ENCODE results near the gene SRRM3. TPM values are rescaled to one million over a fixed set of nuclear protein-coding genes. Genes with fewer than 3 reads are reported as not detected.
"Not testable (repeated sequence)": the region's sequence is repeated elsewhere in the genome, so short reads cannot be mapped to it uniquely, and the experiment has no call there.

The SRRM3 gene
- total RNA-seq, 1 donor from 2014 or later, result 6.1 TPM

DNA sequence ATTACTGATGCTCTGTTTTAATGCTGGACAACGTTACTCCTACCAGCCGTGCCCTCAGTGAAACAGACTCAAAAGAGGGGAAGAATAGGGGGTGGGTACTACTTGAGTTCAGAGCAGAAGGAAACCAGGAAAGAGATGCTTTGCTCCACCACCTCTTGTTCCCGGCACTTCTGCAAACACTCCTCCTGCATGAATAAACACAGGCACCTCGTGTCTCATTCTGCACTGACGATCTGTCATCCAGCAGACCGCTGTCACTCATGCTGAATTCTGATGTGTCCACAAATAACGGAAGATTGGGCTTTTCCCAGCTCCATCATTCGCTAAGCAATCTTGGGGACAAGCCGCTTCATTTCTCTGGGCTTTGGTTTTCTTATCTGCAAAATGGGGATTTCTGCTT is 130.4 kb downstream of the SRRM3 start:
- DNase-seq, result no peak
- Histone ChIP-seq H3K27me3 (ENCODE audit: low read depth) (no peaks in the 10 kb centered on the region), H3K9me3 (replicated peaks) (no peaks in the 10 kb centered on the region), H3K4me3 (peak overlapping the region; percentile 34), H3K36me3 (peaks cover 30% of the 10 kb centered on the region), H3K4me1 (peaks cover 99% of the 10 kb centered on the region), H3K27ac (replicated peaks) (peak overlapping the region; percentile 90)
- intact Hi-C loops (cut with micrococcal nuclease), result no loop called here
- TF ChIP-seq, protein P1, sequence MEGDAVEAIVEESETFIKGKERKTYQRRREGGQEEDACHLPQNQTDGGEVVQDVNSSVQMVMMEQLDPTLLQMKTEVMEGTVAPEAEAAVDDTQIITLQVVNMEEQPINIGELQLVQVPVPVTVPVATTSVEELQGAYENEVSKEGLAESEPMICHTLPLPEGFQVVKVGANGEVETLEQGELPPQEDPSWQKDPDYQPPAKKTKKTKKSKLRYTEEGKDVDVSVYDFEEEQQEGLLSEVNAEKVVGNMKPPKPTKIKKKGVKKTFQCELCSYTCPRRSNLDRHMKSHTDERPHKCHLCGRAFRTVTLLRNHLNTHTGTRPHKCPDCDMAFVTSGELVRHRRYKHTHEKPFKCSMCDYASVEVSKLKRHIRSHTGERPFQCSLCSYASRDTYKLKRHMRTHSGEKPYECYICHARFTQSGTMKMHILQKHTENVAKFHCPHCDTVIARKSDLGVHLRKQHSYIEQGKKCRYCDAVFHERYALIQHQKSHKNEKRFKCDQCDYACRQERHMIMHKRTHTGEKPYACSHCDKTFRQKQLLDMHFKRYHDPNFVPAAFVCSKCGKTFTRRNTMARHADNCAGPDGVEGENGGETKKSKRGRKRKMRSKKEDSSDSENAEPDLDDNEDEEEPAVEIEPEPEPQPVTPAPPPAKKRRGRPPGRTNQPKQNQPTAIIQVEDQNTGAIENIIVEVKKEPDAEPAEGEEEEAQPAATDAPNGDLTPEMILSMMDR (IDR thresholded peaks at IDR 0.05; ENCODE audit: borderline replicate concordance), result no peak

- H3K36me3 ChIP-seq, result peaks cover 16% of the 10 kb centered on the region
- peak overlapping the region; percentile 34 for H3K4me3 ChIP-seq
- intact Hi-C loops (cut with micrococcal nuclease), result no loop called here
- peaks cover 99% of the 10 kb centered on the region for H3K4me1 ChIP-seq
- TF ChIP-seq, protein P1 (IDR thresholded peaks at IDR 0.05; ENCODE audit: borderline replicate concordance), result no peak
- H3K9me3 ChIP-seq (replicated peaks), result no peaks in the 10 kb centered on the region
- H3K27ac ChIP-seq (replicated peaks), result peak overlapping the region; percentile 90
- no peaks in the 10 kb centered on the region for H3K27me3 ChIP-seq (ENCODE audit: low read depth)
- peak; percentile 80 for DNase-seq
Measured at GRCh38 chr7:76333511-76334101, 131.9 kb downstream of the SRRM3 start.

GRCh38 chr7:76334320-76334967 is 132.7 kb downstream of the SRRM3 start:
- peaks cover 11% of the 10 kb centered on the region for H3K36me3 ChIP-seq
- H3K4me1 ChIP-seq, result peaks cover 99% of the 10 kb centered on the region
- H3K9me3 ChIP-seq (replicated peaks), result no peaks in the 10 kb centered on the region
- no peak overlapping the region for H3K4me3 ChIP-seq
- intact Hi-C loops (cut with micrococcal nuclease), result no loop called here
- H3K27me3 ChIP-seq (ENCODE audit: low read depth), result no peaks in the 10 kb centered on the region
- H3K27ac ChIP-seq (replicated peaks), result peak overlapping the region; percentile 90
- TF ChIP-seq, protein P1 (IDR thresholded peaks at IDR 0.05; ENCODE audit: borderline replicate concordance), result no peak
- DNase-seq, result no peak

DNA sequence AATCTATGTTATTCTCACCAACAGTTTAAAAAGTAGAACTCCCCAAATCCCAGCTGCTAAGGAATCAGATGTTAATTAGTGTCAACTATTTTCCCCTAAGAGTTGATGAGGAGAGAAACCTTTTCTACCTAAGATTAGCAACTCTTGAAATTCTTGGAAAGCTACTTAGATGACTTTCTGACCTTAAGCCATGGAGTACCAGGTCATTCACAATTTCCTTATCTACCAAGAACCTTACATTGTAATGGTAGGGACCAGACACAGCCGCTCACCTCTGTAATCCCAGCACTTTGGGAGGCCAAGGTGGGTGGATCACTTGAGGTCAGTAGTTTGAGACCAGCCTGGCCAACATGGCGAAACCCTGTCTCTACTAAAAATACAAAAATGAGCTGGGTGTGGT is 133.7 kb downstream of the SRRM3 start:
- H3K27ac ChIP-seq (replicated peaks), result peak overlapping the region; percentile 90
- DNase-seq; H3K27me3 ChIP-seq (ENCODE audit: low read depth); H3K9me3 ChIP-seq (replicated peaks); H3K4me3 ChIP-seq; H3K36me3 ChIP-seq; intact Hi-C loops (cut with micrococcal nuclease): not testable (repeated sequence)
- H3K4me1 ChIP-seq, result peaks cover 100% of the 10 kb centered on the region

GRCh38 chr7:76336094-76336493 is 134.4 kb downstream of the SRRM3 start:
- Histone ChIP-seq H3K4me3 (no peak overlapping the region), H3K27me3 (ENCODE audit: low read depth) (no peaks in the 10 kb centered on the region), H3K9me3 (replicated peaks) (no peaks in the 10 kb centered on the region), H3K4me1 (peaks cover 100% of the 10 kb centered on the region), H3K36me3 (peaks cover 8% of the 10 kb centered on the region), H3K27ac (replicated peaks) (peak overlapping the region; percentile 90)
- no peak for DNase-seq
- TF ChIP-seq, protein P1 (IDR thresholded peaks at IDR 0.05; ENCODE audit: borderline replicate concordance), result no peak
- intact Hi-C loops (cut with micrococcal nuclease), result no loop called here

Other genes starting within 250 kb of the SRRM3 start
- gene TMEM120A, start 207.3 kb upstream of the SRRM3 start, total RNA-seq, result 163 TPM
- gene STYXL1, start 153.9 kb upstream of the SRRM3 start, total RNA-seq, result 22.2 TPM
- gene MDH2, start 153.8 kb upstream of the SRRM3 start, total RNA-seq, result 507 TPM
- gene HSPB1, start 100.8 kb downstream of the SRRM3 start, total RNA-seq, result 2,037 TPM
- gene YWHAG, start 157.1 kb downstream of the SRRM3 start, total RNA-seq, result 223 TPM
- 0.99 TPM for gene SSC4D, start 207.8 kb downstream of the SRRM3 start, total RNA-seq
- not detected for gene ZP3, start 223.1 kb downstream of the SRRM3 start, total RNA-seq

Measured in left ventricle myocardium inferior (tissue), 1 donor.